Mesenchymal stem cell (in vitro differentiated cells and primary cell): ENCODE results near the gene MYL9.
"Not testable (repeated sequence)": the region's sequence is repeated elsewhere in the genome, so short reads cannot be mapped to it uniquely, and the experiment has no call there.

Experiments used
- DNase-seq: peaks from one replicate; pipeline ENCODE4 v3.0.0-alpha.2; 2013
- H2AFZ ChIP-seq: one replicate; pipeline ENCODE4 v1.6.1; 2013; ENCODE audit warnings: low read depth, mild to moderate bottlenecking, control low read depth, inconsistent platforms, low read length, moderate library complexity
- H2AK5ac ChIP-seq: 2 replicates; pipeline ENCODE4 v1.6.1; 2013; ENCODE audit warnings: low read length, moderate library complexity, mild to moderate bottlenecking, inconsistent platforms; ENCODE audit not compliant: severe bottlenecking
- H2BK120ac ChIP-seq: one replicate; pipeline ENCODE4 v1.6.1; 2013; ENCODE audit warnings: low read depth, mild to moderate bottlenecking, inconsistent platforms, low read length, moderate library complexity
- H2BK12ac ChIP-seq, 2 experiments: one replicate each; pipeline ENCODE4 v1.6.1; 2013; ENCODE audit warnings: inconsistent platforms in 2 of 2, low read length in 2 of 2, mild to moderate bottlenecking in 2 of 2, moderate library complexity in 2 of 2, control low read depth in 1 of 2
- H2BK15ac ChIP-seq: one replicate; pipeline ENCODE4 v1.6.1; 2013; ENCODE audit warnings: mild to moderate bottlenecking, low read depth, inconsistent platforms; ENCODE audit not compliant: poor library complexity, severe bottlenecking
- H2BK5ac ChIP-seq: 2 replicates; pipeline ENCODE4 v1.6.1; 2013; ENCODE audit warnings: low read depth, mild to moderate bottlenecking, low read length, control low read depth, inconsistent platforms; ENCODE audit not compliant: poor library complexity, severe bottlenecking
- H3K14ac ChIP-seq, 2 experiments: one replicate each; pipeline ENCODE4 v1.6.1; 2013; ENCODE audit warnings: inconsistent platforms in 2 of 2, low read length in 2 of 2, control low read depth in 1 of 2, mild to moderate bottlenecking in 1 of 2, moderate library complexity in 1 of 2
- H3K18ac ChIP-seq, 2 experiments: one replicate each; pipeline ENCODE4 v1.6.1; 2013; ENCODE audit warnings: inconsistent platforms in 2 of 2, low read length in 2 of 2, control low read depth in 1 of 2, low read depth in 1 of 2, mild to moderate bottlenecking in 1 of 2
- H3K23ac ChIP-seq, 2 experiments: one replicate each; pipeline ENCODE4 v1.6.1; 2013; ENCODE audit warnings: inconsistent platforms in 2 of 2, low read length in 2 of 2, mild to moderate bottlenecking in 2 of 2, moderate library complexity in 2 of 2, control low read depth in 1 of 2
- H3K27ac ChIP-seq: 2 replicates; pipeline ENCODE4 v1.5.1; 2013; ENCODE audit warnings: mild to moderate bottlenecking, moderate library complexity, low read length, control low read depth, inconsistent platforms; ENCODE audit not compliant: poor library complexity, severe bottlenecking
- H3K27me3 ChIP-seq, 2 experiments: 2 replicates each; pipeline versions ENCODE4 v1.6.1 to v1.7.0; 2013; ENCODE audit warnings: low read length in 2 of 2, mild to moderate bottlenecking in 2 of 2, moderate library complexity in 2 of 2, control low read depth in 1 of 2, inconsistent platforms in 1 of 2; ENCODE audit not compliant: control insufficient read depth in 1 of 2, insufficient read depth in 1 of 2
- H3K36me3 ChIP-seq, 2 experiments: 2 replicates each; pipeline versions ENCODE4 v1.6.1 to v1.7.0; 2013; ENCODE audit warnings: low read length in 2 of 2, control low read depth in 1 of 2, inconsistent platforms in 1 of 2, low read depth in 1 of 2, mild to moderate bottlenecking in 1 of 2; ENCODE audit not compliant: insufficient read depth in 2 of 2, control insufficient read depth in 1 of 2
- H3K4ac ChIP-seq, 2 experiments: one replicate each; pipeline ENCODE4 v1.6.1; 2013; ENCODE audit warnings: inconsistent platforms in 2 of 2, low read length in 2 of 2, mild to moderate bottlenecking in 2 of 2, moderate library complexity in 2 of 2, control low read depth in 1 of 2, low read depth in 1 of 2
- H3K4me1 ChIP-seq: 2 replicates; pipeline ENCODE4 v1.6.1; 2013; ENCODE audit warnings: low read depth, low read length, control low read depth; ENCODE audit not compliant: control insufficient read depth, insufficient read depth
- H3K4me2 ChIP-seq: 2 replicates; pipeline ENCODE4 v1.6.1; 2013; ENCODE audit warnings: low read length, mild to moderate bottlenecking, inconsistent platforms; ENCODE audit not compliant: poor library complexity, severe bottlenecking
- H3K4me3 ChIP-seq, 2 experiments: 2 replicates each; pipeline versions ENCODE4 v1.5.1 to v1.7.0; 2013; ENCODE audit warnings: low read length in 2 of 2, mild to moderate bottlenecking in 2 of 2, control low read depth in 1 of 2, low read depth in 1 of 2; ENCODE audit not compliant: insufficient read depth in 1 of 2
- H3K79me1 ChIP-seq: replicated peaks from 2 replicates; pipeline ENCODE4 v1.6.1; 2013; ENCODE audit warnings: mild to moderate bottlenecking, control low read depth, low read length, inconsistent platforms; ENCODE audit not compliant: poor library complexity, severe bottlenecking
- H3K9ac ChIP-seq: 2 replicates; pipeline ENCODE4 v1.7.0; 2013; ENCODE audit warnings: mild to moderate bottlenecking, low read length, moderate library complexity
- H3K9me3 ChIP-seq: 2 replicates; pipeline ENCODE4 v1.7.0; 2013; ENCODE audit warnings: mild to moderate bottlenecking, low read length; ENCODE audit not compliant: control insufficient read depth
- H4K8ac ChIP-seq: one replicate; pipeline ENCODE4 v1.6.1; 2013; ENCODE audit warnings: inconsistent platforms, mild to moderate bottlenecking, low read length, moderate library complexity
- H4K91ac ChIP-seq: one replicate; pipeline ENCODE4 v1.6.1; 2013; ENCODE audit warnings: mild to moderate bottlenecking, low read length, inconsistent platforms
- WGBS: methylation state at CpG from one replicate; pipeline ENCODE4 v1.1.7; 2013; ENCODE audit warnings: mixed read lengths; 5-methylcytosine and 5-hydroxymethylcytosine counted together

Gene MYL9

GRCh38 chr20:36522412-36522811 is 18.9 kb upstream of the MYL9 start:
- not testable (repeated sequence) for H3K27ac ChIP-seq, H3K9ac ChIP-seq, H2AK5ac ChIP-seq, H2BK5ac ChIP-seq, H3K4me2 ChIP-seq, H4K91ac ChIP-seq, H3K14ac ChIP-seq, H3K23ac ChIP-seq, H2BK12ac ChIP-seq, H4K8ac ChIP-seq, H2BK15ac ChIP-seq, DNase-seq, H3K27me3 ChIP-seq, H2AFZ ChIP-seq, H3K18ac ChIP-seq, H3K9me3 ChIP-seq, H3K4ac ChIP-seq, H2BK120ac ChIP-seq, H3K4me3 ChIP-seq
- H3K36me3 ChIP-seq = peaks cover 56 to 91% of the 10 kb centered on the region in 2 experiments
- peaks cover 13% of the 10 kb centered on the region for H3K4me1 ChIP-seq
- H3K79me1 ChIP-seq = peaks cover 20% of the 10 kb centered on the region
- WGBS = 96% methylated on average over 3 of the region's 7 CpGs

- H3K27ac ChIP-seq = no peak overlapping the region
- peaks cover 62 to 91% of the 10 kb centered on the region in 2 experiments for H3K36me3 ChIP-seq
- no peaks in the 10 kb centered on the region for H3K9me3 ChIP-seq
- H3K27me3 ChIP-seq = no peaks in the 10 kb centered on the region
- H3K18ac ChIP-seq = no peak overlapping the region
- no peak overlapping the region for H2BK15ac ChIP-seq
- no peak overlapping the region for H4K8ac ChIP-seq
- no peak overlapping the region for H3K14ac ChIP-seq
- no peak overlapping the region for H2BK120ac ChIP-seq
- no peak overlapping the region for H3K9ac ChIP-seq
- no peak for DNase-seq
- no peak overlapping the region for H3K4ac ChIP-seq
- H2AK5ac ChIP-seq = no peak overlapping the region
- no peak overlapping the region for H3K23ac ChIP-seq
- no peak overlapping the region for H3K4me2 ChIP-seq
- peaks cover 22% of the 10 kb centered on the region for H3K79me1 ChIP-seq
- no peak overlapping the region for H3K4me3 ChIP-seq
- no peak overlapping the region for H4K91ac ChIP-seq
- peaks cover 13% of the 10 kb centered on the region for H3K4me1 ChIP-seq
- H2BK12ac ChIP-seq = no peak overlapping the region
- no peak overlapping the region for H2BK5ac ChIP-seq
- H2AFZ ChIP-seq = no peak overlapping the region
- 100% methylated on average over 1 of the region's 3 CpGs for WGBS
These were observed 18.0 kb upstream of the MYL9 start for GRCh38 chr20:36523341-36523740.

- Histone ChIP-seq H2BK5ac (no peak overlapping the region), H3K27ac (peak overlapping the region; percentile 2), H3K4me1 (peaks cover 10% of the 10 kb centered on the region), H3K27me3 (no peaks in the 10 kb centered on the region), H3K9me3 (no peaks in the 10 kb centered on the region), H3K36me3 (peaks cover 78 to 97% of the 10 kb centered on the region in 2 experiments), H4K91ac (peak overlapping the region; percentile 18), H4K8ac (no peak overlapping the region), H3K9ac (no peak overlapping the region), H2BK12ac (no peak overlapping the region), H3K79me1 (peaks cover 23% of the 10 kb centered on the region), H2BK120ac (no peak overlapping the region), H3K4me2 (no peak overlapping the region), H3K18ac (no peak overlapping the region), H3K14ac (no peak overlapping the region), H3K4me3 (no peak overlapping the region), H3K4ac (no peak overlapping the region), H2BK15ac (no peak overlapping the region), H2AK5ac (no peak overlapping the region), H3K23ac (no peak overlapping the region), H2AFZ (no peak overlapping the region)
- DNase-seq = no peak
- WGBS = 98% methylated on average over 17 of the region's 17 CpGs
These were observed 15.5 kb upstream of the MYL9 start for GRCh38 chr20:36525620-36526365.

DNA sequence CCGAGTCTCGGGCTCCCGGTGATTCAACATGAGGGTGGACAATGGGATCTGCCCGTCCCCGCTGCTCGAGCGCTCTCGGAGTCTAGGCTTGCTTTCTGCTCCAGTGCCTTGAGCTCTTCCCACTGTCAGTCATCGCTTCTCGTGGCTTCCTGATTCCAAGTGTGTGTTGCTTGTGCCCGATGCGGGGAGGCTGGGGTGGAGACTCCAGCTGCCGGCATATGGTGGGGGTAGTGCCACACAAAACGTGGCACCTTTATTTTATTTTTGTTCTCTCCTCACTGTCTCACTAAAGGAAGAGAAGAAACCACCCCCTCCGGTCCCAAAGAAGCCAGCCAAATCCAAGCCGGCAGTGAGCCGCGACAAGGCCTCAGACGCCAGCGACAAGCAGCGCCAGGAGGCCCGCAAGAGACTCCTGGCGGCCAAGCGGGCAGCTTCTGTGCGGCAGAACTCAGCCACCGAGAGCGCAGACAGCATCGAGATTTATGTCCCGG is 14.8 kb upstream of the MYL9 start:
- Histone ChIP-seq H3K27me3 (no peaks in the 10 kb centered on the region), H4K8ac (no peak overlapping the region), H4K91ac (no peak overlapping the region), H3K23ac (no peak overlapping the region), H3K14ac (no peak overlapping the region), H3K4ac (no peak overlapping the region), H2BK15ac (no peak overlapping the region), H3K4me1 (peaks cover 10% of the 10 kb centered on the region), H2AFZ (no peak overlapping the region), H3K4me3 (no peak overlapping the region), H3K9ac (no peak overlapping the region), H2BK5ac (no peak overlapping the region), H3K27ac (no peak overlapping the region), H3K4me2 (no peak overlapping the region), H3K36me3 (peaks cover 81 to 92% of the 10 kb centered on the region in 2 experiments), H3K9me3 (no peaks in the 10 kb centered on the region), H2BK120ac (no peak overlapping the region), H2AK5ac (no peak overlapping the region), H2BK12ac (no peak overlapping the region), H3K79me1 (peaks cover 20% of the 10 kb centered on the region), H3K18ac (no peak overlapping the region)
- no peak for DNase-seq
- WGBS = 94% methylated on average over 29 of the region's 29 CpGs
